HG02938 (cell line): Measurements from ENCODE around the gene UROD.

ENCODE experiments used
- ATAC-seq: cut with Tn5 transposase; IDR thresholded peaks from one replicate; pipeline ENCODE4 v1.9.1; 2021; ENCODE audit warnings: mild to moderate bottlenecking, moderate library complexity; ENCODE audit not compliant: unreplicated experiment

UROD gene

DNA sequence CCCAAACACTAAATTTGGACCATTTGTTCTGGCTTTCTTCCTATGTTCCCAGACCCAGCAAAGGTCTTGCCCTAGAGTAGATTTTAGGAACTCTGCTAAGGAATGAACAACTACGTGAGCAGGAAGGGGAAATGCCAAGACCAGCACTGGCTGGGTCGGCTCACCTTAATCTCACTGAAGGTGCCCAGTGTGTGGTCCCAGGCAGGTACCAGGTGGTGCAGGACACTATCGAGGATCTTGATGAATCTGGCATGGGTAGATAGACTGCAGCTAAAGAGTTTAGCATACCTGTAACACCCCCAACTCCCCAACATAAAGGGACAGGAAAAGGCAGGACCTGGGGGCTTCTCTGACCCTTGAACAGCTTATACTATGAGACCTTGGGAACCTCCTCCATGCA, 4.0 kb upstream of the UROD start:
- ATAC-seq = no peak

DNA sequence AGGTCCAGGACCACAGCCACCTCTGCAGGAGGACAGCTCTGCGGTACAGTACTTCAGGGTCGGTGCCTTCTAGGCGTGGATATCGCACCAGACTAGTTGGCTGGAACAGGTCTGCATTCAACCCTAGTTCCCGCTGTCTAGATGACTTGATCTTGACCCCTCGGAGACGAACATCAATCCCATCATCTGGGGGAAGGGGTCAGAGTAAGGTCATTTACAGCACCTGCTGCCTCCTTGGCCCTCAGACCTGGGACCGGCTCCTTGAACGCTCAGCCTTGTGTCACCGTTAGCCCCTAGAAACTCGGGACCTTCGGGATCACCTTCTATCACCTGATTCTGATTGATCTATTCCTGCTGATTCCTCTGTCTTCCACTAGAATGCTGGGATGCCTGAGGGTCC, 3.5 kb upstream of the UROD start:
- ATAC-seq = no peak

DNA sequence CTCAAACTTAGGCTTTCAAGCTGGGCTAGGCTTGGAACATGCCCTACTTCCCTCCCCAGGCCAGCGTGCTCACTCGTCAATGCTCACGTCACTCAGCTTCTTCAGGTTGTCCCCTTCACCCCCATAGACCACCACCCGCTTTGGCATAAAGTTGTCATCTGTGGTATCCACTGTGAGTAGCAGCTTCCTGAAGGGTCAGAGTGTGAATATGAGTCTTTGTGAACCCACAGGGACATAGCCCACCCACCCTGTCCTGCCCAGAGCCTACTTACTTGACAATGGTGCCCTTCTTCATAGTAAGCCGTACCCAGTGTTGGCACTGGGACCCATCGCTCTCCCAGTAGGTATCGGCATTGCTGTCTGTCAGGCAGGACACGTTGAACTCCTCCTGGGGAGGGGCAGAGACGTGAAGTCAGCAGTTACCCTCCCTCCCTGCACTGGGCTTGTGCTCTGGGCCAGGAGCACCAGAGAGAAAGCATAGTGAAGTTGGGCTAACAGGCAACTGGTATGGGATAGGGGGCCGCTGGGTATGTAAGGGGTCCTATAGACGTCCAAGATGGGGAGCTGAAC, 2.7 kb upstream of the UROD start:
- ATAC-seq = no peak

DNA sequence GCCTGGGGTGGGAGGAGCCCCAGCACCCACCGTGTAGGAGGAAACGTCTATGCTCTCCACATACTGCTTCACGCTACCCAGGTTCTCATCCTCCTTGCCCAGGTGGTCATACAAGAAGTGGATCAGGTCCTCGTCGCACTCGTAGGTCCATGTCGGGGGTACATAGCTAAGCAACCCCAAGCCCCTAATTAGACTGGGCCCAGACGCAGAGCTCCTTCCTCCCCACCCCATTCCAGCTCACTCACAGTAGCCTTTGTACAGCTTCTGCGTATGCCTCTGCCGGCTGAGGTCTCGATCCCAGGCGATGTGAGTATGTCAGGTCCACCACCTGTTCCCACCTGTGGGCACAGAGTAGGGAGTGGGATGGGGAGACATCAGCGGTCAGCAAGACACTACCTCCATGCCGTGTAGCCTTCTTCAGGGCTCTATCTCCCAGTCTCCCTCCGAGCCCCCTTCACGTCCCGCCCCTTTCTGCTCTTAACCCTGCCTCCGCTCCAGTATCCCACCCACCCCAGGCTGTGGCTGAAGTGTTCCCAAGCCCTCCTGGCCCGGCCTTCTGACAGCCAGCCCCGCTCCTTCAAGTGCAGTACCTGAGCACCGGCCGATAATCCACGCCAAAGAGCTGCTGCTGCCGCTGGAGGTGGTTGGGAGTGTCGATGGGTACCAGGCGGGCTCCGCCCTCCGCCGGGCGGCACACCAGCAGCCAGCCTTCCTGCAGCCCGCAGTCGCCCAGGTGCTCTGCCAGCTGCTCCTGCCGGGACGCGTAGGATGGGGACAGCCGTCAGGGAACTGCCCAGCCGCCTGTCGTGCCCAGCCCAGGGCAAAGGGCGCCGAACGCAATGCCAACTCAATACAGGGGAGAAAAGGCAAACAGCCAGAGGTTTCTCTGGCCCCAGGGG, 1.8 kb upstream of the UROD start:
- no peak for ATAC-seq

DNA sequence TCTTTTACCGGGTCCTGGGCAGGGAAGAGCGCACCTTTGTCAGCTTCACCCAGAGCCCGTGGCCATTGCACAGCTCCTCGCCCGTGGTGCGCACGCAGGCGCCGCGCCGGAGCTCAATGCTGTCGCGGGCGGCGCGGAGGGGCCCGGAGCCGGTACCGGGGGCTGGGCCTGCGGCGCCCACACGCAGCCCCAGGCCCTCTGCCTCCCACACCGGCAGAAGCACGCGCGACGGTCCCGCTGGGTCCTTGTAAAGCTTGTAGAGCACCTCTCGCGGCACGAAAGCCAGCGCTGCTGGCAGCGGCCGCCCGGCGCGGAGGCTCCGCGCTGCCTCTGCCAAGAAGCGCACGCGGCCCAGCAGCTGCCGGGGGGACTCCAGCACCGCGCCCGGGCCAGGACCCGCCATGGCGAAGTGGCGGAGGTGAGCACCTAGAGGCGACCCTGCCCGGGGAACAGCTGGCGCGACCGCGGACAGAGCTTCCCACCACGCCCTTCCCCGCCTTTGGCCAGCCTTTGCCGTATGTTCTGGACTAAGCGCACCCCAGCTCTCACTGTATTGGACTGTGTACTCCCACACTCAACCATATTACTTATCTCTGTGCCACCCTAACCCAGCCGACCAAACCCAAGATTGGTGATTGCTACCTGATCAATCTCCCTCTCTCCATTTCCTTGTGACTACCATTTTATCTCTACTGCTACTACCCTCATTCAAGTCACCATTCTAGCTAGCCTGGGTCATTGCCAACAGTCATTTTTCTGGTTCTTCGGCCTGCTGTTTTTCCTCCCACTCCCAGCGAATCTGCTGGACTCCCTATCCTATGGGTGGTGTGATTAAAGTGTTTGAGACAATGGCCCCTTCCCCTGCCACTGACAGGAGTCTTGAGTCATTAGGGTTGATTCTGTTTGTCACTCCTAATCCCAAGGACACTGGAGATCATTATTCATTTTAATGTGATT, 921 bp upstream of the UROD start, which contains the start of gene HECTD3:
HECTD3 (minus strand) TSS at position 470 of the 957 bp plus-strand sequence; CDS start at position 403, 67 bp downstream.
- peak; percentile 65 for ATAC-seq

DNA sequence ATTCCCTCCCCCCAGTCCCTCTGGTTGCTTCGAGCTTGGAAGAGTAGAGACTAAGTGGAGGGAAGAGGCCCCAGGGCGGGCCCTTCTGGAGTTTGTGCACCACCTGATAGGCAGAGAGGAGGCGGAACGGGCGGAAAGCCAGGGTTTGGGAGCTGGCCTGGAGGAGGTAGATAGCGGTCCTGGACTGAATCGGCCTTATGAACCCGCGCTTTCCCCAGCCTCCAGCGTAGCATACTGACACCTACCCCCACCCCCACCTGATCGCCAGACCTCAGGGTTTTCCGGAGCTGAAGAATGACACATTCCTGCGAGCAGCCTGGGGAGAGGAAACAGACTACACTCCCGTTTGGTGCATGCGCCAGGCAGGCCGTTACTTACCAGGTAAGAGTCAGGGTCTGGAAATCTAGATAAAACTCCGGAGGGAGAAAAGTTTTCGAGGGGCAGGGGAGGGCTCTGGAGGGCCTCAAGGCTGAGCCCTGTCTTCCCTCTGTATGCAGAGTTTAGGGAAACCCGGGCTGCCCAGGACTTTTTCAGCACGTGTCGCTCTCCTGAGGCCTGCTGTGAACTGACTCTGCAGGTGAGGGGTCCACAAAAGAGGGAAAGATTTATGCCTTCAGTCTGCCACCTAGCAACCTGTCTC, 705 bp downstream of the UROD start:
- no peak for ATAC-seq

DNA sequence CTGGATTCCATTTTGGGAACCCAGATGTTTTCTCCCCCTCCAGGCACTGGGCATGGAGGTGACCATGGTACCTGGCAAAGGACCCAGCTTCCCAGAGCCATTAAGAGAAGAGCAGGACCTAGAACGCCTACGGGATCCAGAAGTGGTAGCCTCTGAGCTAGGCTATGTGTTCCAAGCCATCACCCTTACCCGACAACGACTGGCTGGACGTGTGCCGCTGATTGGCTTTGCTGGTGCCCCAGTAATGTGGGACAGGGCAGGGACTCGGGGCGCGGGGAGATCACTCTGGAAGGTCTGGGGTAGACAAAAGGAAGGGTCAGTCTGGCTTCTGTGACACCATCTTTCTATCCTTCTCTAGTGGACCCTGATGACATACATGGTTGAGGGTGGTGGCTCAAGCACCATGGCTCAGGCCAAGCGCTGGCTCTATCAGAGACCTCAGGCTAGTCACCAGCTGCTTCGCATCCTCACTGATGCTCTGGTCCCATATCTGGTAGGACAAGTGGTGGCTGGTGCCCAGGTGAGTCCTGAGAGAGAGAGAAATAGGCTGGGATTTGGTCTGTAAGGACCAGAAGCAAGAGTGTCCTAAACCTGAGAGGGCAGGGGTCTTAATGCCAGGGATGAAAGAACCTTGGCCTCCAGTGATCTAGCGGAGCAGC, 1.6 kb downstream of the UROD start:
- no peak for ATAC-seq

DNA sequence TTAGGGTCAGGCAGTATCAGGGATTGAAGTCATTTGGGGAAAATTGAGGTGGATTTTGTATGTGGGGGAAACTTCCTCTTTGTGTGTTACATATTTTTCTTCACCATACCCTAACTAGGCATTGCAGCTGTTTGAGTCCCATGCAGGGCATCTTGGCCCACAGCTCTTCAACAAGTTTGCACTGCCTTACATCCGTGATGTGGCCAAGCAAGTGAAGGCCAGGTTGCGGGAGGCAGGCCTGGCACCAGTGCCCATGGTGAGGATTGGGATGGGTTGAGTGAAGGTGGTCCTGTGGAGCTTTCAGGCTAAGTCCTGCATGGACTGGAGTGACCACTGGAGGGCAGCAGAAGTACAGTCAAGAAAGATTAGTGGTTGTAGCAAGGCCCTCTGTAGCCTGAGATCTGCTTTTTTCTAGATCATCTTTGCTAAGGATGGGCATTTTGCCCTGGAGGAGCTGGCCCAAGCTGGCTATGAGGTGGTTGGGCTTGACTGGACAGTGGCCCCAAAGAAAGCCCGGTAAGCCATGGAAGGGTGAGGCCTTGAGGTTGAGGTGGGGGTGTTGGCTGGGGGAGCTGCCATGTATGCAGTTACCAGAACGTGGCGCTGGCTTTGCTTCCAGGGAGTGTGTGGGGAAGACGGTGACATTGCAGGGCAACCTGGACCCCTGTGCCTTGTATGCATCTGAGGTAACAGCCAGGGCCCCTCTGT, 2.4 kb downstream of the UROD start:
- ATAC-seq = no peak

DNA sequence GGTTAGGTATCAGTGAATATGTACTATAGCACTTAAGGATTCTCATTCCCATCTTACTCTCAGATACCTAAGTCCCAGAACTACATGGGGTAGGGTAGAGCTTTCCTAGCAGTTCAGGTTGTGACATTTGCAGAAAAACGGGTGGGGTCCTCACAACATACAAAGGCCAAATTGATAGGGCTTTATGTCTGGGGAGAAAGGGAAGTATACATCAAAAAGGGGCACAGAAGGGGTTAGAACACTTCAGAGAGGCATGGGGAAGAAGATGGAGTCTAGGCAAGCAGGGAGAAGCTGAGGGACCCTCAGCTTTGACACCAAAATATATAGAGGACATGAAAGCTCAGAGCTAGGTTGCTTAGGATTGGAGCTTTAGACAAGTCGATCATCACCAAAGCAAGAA, 3.6 kb downstream of the UROD start:
- ATAC-seq = no peak

DNA sequence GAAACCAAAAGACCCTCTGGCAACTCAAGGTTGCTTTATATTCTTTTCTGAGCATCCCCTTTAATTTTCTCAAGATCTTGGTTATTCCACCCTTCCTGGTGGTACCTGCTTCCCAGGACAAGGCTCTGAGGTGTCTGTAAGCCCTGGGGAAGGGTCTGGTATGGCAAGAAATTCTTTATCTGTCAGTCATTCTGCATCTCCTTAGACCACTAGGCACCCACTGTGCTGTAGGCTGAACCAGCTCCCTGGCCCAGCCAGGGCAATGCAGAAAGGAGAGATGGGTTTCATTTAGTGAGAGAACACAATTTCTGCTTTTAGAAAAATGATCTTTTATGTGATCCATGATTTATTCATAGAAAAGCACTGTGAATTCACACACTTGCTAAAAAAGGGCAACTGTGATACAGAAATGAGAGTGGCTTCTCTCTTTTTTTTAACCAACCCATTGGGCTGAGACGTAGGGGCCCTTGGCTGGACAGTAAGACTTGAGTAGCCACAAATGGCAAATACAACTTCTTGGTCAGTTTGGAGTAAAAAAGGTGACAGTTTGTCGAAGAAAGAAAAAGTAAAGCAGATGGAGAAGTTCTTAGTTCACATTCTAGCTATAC, 4.1 kb downstream of the UROD start:
- no peak for ATAC-seq

DNA sequence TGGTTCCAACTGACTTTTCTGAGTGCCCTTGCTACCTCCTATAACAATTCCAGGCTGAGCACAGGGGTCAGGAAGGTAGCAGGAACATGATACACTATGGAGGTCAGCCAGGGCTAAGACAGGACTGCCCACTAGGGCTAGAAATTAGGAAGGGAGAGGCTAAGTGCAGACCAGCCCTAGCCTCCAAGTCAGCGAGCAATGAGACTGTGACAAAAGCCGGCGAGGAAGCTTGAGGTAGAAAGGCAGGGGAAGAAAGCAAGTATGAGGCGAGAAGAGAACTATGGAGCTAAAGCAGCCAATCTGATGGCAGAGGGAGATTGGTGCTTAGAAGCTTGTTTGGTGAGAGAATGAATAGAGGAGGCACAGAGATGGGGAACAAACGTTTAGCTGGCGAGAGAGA, 4.7 kb downstream of the UROD start:
- no peak for ATAC-seq

DNA sequence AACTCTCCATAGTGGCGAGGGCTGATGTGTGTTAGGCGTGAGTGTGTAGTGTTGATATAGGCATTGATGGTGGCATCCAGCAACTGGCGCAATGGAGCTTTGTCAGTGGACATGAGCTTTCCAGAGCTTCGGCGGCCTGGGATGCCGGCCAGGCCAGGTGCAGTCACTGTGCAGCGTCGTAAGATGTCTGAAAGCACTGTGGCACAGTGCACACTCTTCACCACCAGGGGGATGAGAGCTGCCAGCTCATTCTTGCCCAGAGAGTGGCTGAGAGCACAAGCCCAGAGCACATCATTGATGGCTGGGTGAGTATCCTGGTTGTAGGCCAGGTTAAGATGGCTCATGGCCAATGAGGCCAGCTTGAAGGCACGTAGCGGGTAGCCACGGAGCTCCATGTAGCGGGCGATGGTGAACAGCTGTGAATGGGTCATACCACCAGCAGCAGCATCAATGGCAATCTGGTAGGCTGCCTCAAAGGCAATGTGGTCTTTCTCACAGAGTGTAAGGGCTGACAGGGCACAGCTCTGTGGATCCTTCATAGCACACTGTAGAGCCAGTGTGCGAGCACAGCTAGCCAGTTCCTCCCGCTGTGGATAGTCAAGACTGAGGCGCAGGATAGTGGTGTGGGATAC, 6.7 kb downstream of the UROD start:
- ATAC-seq = peak; percentile 61

DNA sequence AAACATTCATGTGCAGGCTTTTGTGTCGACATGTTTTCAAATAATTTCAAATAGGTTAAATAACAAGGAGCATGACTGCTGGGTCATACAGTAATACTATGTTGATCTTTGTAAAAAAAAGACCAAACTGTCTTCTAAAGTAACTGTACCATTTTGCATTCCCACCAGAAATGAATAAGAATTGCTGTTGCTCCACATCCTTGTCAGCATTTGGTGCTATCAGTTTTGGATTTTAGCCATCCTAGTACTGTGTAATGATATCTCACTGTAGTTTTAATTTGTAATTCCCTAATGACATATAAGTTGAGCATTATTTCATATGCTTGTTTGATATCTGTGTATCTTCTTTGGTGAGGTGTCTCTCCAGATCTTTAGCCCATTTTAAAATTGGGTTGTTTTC, 11.6 kb downstream of the UROD start:
- no peak for ATAC-seq

DNA sequence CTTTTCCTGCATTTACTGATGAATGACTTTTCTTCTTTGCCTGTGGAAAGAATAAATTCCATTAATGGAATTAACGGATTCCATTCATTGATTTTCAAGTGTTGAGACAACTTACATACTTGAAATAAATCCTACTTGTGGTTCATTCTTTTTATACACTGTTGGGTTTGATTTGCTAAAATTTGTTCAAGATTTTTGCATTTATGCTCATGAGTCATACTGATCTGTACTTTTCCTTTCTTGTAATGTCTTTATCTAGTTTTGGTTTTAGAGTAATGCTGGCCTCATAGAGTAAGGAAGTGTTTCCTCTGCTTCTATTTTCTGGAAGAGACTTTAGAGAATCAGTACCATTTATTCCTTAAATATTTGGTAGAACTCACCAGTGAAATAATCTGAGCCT, 14.4 kb downstream of the UROD start:
- ATAC-seq = no peak

DNA sequence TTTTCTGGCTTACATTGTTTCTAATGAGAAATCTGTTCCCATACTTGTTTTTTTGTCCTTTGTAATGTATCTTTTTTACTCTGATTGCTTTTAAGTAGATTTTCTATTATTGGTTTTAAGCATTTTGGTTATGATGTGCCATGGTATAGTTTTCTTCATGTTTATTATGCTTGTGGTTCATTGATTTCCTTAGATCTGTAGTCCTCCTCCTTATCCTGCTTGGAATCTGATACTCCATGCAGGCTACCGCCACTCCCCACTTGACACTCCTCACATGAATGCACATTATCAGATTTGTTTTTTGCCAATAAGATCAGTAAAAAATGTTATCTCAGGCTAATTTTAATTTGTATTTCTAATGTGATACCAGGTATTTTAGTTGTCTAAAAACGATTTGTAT, 20.8 kb downstream of the UROD start:
- ATAC-seq = no peak

DNA sequence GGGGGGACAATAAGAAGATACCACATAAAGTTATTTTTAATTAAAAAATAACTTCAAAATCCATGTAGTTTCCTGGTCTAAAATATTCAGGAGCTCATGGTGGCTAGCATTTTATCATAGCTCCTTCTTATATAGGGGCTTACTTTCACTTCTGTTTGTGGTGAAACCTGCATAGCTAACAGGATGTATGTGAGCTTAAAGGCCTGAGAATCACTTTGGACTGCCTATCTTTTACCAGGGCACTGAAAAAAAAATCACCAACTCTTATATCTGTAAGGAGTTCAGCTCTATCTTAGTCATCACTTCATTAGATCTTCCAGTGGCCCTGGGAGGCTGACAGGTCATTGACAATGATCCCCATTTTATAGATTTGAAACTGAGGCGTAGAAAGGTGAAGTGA, 21.3 kb downstream of the UROD start:
- ATAC-seq = no peak

DNA sequence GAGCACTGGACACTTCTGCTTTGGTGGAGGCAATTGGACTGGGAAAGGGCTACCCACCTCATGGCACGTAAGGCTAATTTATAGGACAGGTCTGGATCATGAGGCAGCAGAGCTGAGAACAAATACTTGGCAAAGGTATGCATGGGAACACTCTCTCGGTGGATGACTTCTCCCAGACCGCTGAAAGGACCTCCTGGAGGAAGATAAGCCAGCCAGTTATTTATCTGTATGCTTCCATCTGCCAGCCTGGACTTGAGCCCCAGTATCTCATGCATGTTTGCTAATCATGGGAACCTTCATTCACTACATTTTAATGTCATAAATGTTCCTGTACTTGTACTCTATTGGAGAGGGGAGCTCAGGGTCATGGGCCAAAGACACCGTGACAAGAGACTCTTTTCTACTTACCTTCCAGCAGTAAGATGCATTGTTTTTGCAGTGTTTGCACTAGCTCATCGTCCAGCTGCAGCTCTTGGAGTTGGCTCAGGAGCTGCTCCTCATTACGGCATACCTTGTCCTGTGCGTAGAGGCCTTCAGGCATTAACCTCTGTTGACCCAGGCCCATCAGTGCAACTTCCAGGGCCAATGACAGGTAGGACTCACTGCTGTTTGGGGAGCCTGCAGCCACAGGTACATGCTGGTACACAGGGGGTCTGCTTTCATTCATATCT, 23.7 kb downstream of the UROD start:
- no peak for ATAC-seq

DNA sequence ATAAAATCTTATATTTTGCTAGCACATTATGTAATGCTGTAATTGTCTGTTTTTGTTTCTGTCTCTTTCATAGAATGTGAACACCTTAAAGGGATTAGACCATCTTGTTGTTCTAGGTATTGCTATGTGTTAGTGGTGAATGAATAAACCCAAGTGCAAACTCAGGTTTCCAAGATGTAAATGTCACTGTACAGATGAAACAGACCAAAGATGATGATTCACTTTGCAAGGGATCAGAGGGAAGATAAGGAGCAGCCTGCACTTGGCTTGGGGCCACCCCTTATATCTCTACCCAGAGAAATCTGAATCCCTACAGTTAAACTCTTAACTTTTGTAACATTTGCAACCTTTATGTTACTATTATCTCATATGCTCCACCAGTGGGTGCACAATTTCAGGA, 25.4 kb downstream of the UROD start:
- ATAC-seq = no peak
